GM12878 (cell line): ENCODE data around the gene CEP19.

ENCODE experiments used
- ATF7 ChIP-seq: fragments of 450-650 bp; IDR thresholded peaks from 2 replicates; pipeline ENCODE4 v1.6.1; 2016; ENCODE audit warnings: low read depth, mild to moderate bottlenecking
- ETV6 ChIP-seq, 2 experiments: fragments of 450-650 bp in 1 of 2; IDR thresholded peaks in 1 of 2; conservative IDR thresholded peaks in 1 of 2; 2 replicates each; pipeline ENCODE4 v1.6.1; 2014; ENCODE audit warnings: antibody characterized with exemption in 1 of 2, borderline replicate concordance in 1 of 2, low read depth in 1 of 2, mild to moderate bottlenecking in 1 of 2, moderate library complexity in 1 of 2
- EZH2 ChIP-seq: IDR thresholded peaks from 2 replicates; pipeline ENCODE4 v1.6.1; 2012; ENCODE audit warnings: low read depth, mild to moderate bottlenecking, control low read depth, inconsistent platforms, low read length, borderline replicate concordance; ENCODE audit not compliant: control insufficient read depth
- FOXK2 ChIP-seq: fragments of 450-650 bp; IDR thresholded peaks from 2 replicates; pipeline ENCODE4 v1.6.1; 2017; ENCODE audit warnings: mild to moderate bottlenecking, moderate library complexity
- NBN ChIP-seq: fragments of 450-650 bp; IDR thresholded peaks from 2 replicates; pipeline ENCODE4 v1.6.1; 2016
- POLR2A ChIP-seq: IDR thresholded peaks from 2 replicates; pipeline ENCODE4 v1.6.1; 2011; ENCODE audit warnings: low read depth, mild to moderate bottlenecking, low read length
- POLR2AphosphoS5 ChIP-seq: IDR thresholded peaks from 2 replicates; pipeline ENCODE4 v1.6.1; 2011; ENCODE audit warnings: mild to moderate bottlenecking, low read length, inconsistent platforms
- RAD51 ChIP-seq: fragments of 450-650 bp; IDR thresholded peaks from 2 replicates; pipeline ENCODE4 v1.6.1; 2016; ENCODE audit warnings: moderate library complexity, mild to moderate bottlenecking, inconsistent platforms
- SUPT20H ChIP-seq: IDR thresholded peaks from 2 replicates; pipeline ENCODE4 v1.6.1; 2011; ENCODE audit warnings: low read depth, mild to moderate bottlenecking, low read length, moderate library complexity, borderline replicate concordance; ENCODE audit not compliant: control insufficient read depth
- TF ChIP-seq, protein P1 (sequence below), 3 experiments: IDR thresholded peaks in 2 of 3; conservative IDR thresholded peaks in 1 of 3; 2 replicates each; pipeline ENCODE4 v1.5.1; 2011; ENCODE audit warnings: low read depth in 3 of 3, low read length in 3 of 3, mild to moderate bottlenecking in 3 of 3, control low read depth in 2 of 3, moderate library complexity in 2 of 3, inconsistent platforms in 1 of 3, mixed read lengths in 1 of 3; ENCODE audit not compliant: control insufficient read depth in 2 of 3, insufficient read depth in 1 of 3; ENCODE audit errors: extremely low read depth in 1 of 3

DNA sequence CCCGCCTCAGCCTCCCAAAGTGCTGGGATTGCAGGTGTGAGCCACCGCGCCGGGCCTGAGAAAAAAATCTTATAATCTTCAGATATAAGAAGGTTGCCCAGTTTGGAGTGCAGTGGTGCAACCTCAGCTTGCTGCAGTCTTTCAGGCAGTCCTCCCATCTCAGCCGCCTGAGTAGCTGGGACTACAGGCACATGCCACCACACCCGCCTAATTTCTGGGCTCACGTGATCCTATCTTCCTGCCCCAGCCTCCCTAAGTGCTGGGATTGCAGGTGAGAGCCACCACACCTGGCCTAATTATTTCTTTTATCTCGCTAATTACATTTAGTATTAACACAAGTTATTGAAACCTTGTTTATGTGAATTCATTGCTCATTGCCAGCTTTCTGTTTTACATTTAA, 41.2 kb upstream of the CEP19 start:
- TF ChIP-seq, protein P1, sequence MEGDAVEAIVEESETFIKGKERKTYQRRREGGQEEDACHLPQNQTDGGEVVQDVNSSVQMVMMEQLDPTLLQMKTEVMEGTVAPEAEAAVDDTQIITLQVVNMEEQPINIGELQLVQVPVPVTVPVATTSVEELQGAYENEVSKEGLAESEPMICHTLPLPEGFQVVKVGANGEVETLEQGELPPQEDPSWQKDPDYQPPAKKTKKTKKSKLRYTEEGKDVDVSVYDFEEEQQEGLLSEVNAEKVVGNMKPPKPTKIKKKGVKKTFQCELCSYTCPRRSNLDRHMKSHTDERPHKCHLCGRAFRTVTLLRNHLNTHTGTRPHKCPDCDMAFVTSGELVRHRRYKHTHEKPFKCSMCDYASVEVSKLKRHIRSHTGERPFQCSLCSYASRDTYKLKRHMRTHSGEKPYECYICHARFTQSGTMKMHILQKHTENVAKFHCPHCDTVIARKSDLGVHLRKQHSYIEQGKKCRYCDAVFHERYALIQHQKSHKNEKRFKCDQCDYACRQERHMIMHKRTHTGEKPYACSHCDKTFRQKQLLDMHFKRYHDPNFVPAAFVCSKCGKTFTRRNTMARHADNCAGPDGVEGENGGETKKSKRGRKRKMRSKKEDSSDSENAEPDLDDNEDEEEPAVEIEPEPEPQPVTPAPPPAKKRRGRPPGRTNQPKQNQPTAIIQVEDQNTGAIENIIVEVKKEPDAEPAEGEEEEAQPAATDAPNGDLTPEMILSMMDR (IDR thresholded peaks at IDR 0.05 in 2 of 3, conservative IDR thresholded peaks at IDR 0.05 in 1 of 3; ENCODE audit: control insufficient read depth in 2 of 3, extremely low read depth in 1 of 3, insufficient read depth in 1 of 3, low read depth in 3 of 3, low read length in 3 of 3): no peak
- TF ChIP-seq RAD51 (no peak), POLR2A (no peak), ETV6 (conservative IDR thresholded peaks at IDR 0.05 in 1 of 2, IDR thresholded peaks at IDR 0.05 in 1 of 2; ENCODE audit: borderline replicate concordance in 1 of 2, low read depth in 1 of 2) (no peak), POLR2AphosphoS5 (no peak), NBN (no peak), EZH2 (no peak), SUPT20H (no peak), ATF7 (no peak), FOXK2 (no peak)
